K562 (cell line): Measurements from ENCODE around the gene DHX29. TPM values are rescaled to one million over a fixed set of nuclear protein-coding genes. Genes with fewer than 3 reads are reported as not detected.
A peak's percentile ranks its signal among the peaks of the same experiment; 100 is the strongest.

Experiments
- ATAC-seq: fragments of 200-7000 bp; cut with Tn5 transposase; 3 replicates; pipeline ENCODE4 v1.9.1; 2020; ENCODE audit warnings: moderate library complexity
- BruUV-seq: library from RNA; stranded (reverse); fragments of 400-500 nt; replicated peaks from 2 replicates; lab custom pipeline; 2021; lab: Mats Ljungman, UMichigan
- CTCF ChIA-PET: fragments of 300-600 bp; formaldehyde crosslinking; extraction: SDS; loops from one replicate; lab custom pipeline; 2021; ENCODE audit warnings: low intra/inter-chr PET ratio; lab: Yijun Ruan, JAX
- POLR2A ChIA-PET: fragments of 300-600, 350-650 bp; sonication (Branson Sonifier 250); formaldehyde crosslinking; extraction: SDS; loops from one replicate; lab custom pipeline; 2021; ENCODE audit warnings: antibody characterized with exemption, inconsistent platforms; lab: Yijun Ruan, JAX
- DNase-seq, 4 experiments: peaks; one replicate each; pipeline versions ENCODE4 v3.0.0 to v3.0.0-alpha.2; 2011 to 2018; ENCODE audit warnings: low spot score in 3 of 4, mixed read lengths in 3 of 4; ENCODE audit errors: extremely low read depth in 1 of 4
- FAIRE-seq: peaks from 2 replicates; lab custom pipeline; 2011; peaks lifted over from hg19 to GRCh38; lab: Jason Lieb, UNC
- H2AFZ ChIP-seq: 2 replicates; pipeline ENCODE4 v1.6.0; 2011; ENCODE audit warnings: low read depth, low read length, control low read depth, inconsistent platforms
- H3K27ac ChIP-seq: fragments of 200-600 bp; 3 replicates; pipeline ENCODE4 v1.8.0; 2011; ENCODE audit warnings: low read depth, mild to moderate bottlenecking, control low read depth, inconsistent platforms, low read length, moderate library complexity, mixed read lengths; ENCODE audit errors: extremely low read depth
- H3K27me3 ChIP-seq, 2 experiments: fragments of 300-600 bp in 1 of 2; 2 replicates in 1 of 2; 3 replicates in 1 of 2; pipeline versions ENCODE4 v1.6.0 to v1.8.0; 2011; ENCODE audit warnings: inconsistent platforms in 2 of 2, low read length in 2 of 2, mild to moderate bottlenecking in 1 of 2, mixed read lengths in 1 of 2, moderate library complexity in 1 of 2; ENCODE audit not compliant: control insufficient read depth in 2 of 2, insufficient read depth in 2 of 2
- H3K36me3 ChIP-seq: fragments of 300-600 bp; 3 replicates; pipeline ENCODE4 v1.8.0; 2011; ENCODE audit warnings: mild to moderate bottlenecking, low read length, inconsistent platforms; ENCODE audit not compliant: control insufficient read depth, insufficient read depth
- H3K4me1 ChIP-seq, 2 experiments: fragments of 200-600 bp in 1 of 2; replicated peaks in 1 of 2; 2 replicates in 1 of 2; 3 replicates in 1 of 2; pipeline versions ENCODE4 v1.5.1 to v1.8.0; 2011; ENCODE audit warnings: inconsistent platforms in 2 of 2, low read length in 2 of 2, mild to moderate bottlenecking in 1 of 2, mixed read lengths in 1 of 2, moderate library complexity in 1 of 2; ENCODE audit not compliant: control insufficient read depth in 2 of 2, insufficient read depth in 2 of 2
- H3K4me2 ChIP-seq: 2 replicates; pipeline ENCODE4 v1.6.1; 2011; ENCODE audit warnings: low read length, control low read depth, inconsistent platforms, mixed read lengths; ENCODE audit not compliant: insufficient read depth
- H3K4me3 ChIP-seq: fragments of 200-600 bp; sonication (generic), shearing (Covaris generic); 2 replicates; pipeline ENCODE4 v1.5.1; 2016; ENCODE audit warnings: control low read depth, inconsistent platforms
- H3K79me2 ChIP-seq: fragments of 200-600 bp; 3 replicates; pipeline ENCODE4 v1.8.0; 2011; ENCODE audit warnings: low read length, inconsistent platforms; ENCODE audit not compliant: control insufficient read depth, insufficient read depth
- H3K9ac ChIP-seq, 2 experiments: 2 replicates each; pipeline versions ENCODE4 v1.6.0 to v1.6.1; 2011; ENCODE audit warnings: low read depth in 2 of 2, low read length in 2 of 2, control low read depth in 1 of 2, inconsistent platforms in 1 of 2, mild to moderate bottlenecking in 1 of 2, mixed read lengths in 1 of 2; ENCODE audit not compliant: insufficient read depth in 1 of 2
- H3K9me1 ChIP-seq: one replicate; pipeline ENCODE4 v1.6.0; 2011; ENCODE audit warnings: inconsistent platforms, mild to moderate bottlenecking, low read length, moderate library complexity; ENCODE audit not compliant: control insufficient read depth, insufficient read depth
- H3K9me3 ChIP-seq: replicated peaks from 2 replicates; pipeline ENCODE4 v1.5.1; 2011; ENCODE audit warnings: low read depth, low read length, inconsistent platforms; ENCODE audit not compliant: control insufficient read depth, insufficient read depth
- H4K20me1 ChIP-seq: replicated peaks from 2 replicates; pipeline ENCODE4 v1.6.1; 2011; ENCODE audit warnings: low read length, inconsistent platforms, mixed read lengths; ENCODE audit not compliant: control insufficient read depth, insufficient read depth
- ARID1B ChIP-seq: fragments of 450-650 bp; IDR thresholded peaks from 2 replicates; pipeline ENCODE4 v1.6.1; 2016; ENCODE audit warnings: antibody characterized with exemption, mild to moderate bottlenecking, inconsistent platforms
- C11orf30 ChIP-seq: fragments of 450-650 bp; IDR thresholded peaks from 2 replicates; pipeline ENCODE4 v1.6.1; 2016; ENCODE audit warnings: low read depth, mild to moderate bottlenecking
- ETS1 ChIP-seq: conservative IDR thresholded peaks from 2 replicates; pipeline ENCODE4 v1.6.1; 2011; ENCODE audit warnings: low read depth, mild to moderate bottlenecking, low read length; ENCODE audit not compliant: control insufficient read depth
- HLTF ChIP-seq: fragments of 450-650 bp; IDR thresholded peaks from 2 replicates; pipeline ENCODE4 v1.6.1; 2016
- KAT7 ChIP-seq: sonication (generic); formaldehyde crosslinking; IDR thresholded peaks from 2 replicates; pipeline ENCODE4 v1.8.0; 2022; ENCODE audit warnings: missing genetic modification reagents, mild to moderate bottlenecking, borderline replicate concordance
- LCOR ChIP-seq: sonication (generic); formaldehyde crosslinking; IDR thresholded peaks from 2 replicates; pipeline ENCODE4 v1.8.0; 2022; ENCODE audit warnings: mild to moderate bottlenecking, missing genetic modification reagents
- MCM2 ChIP-seq: fragments of 450-650 bp; IDR thresholded peaks from 2 replicates; pipeline ENCODE4 v1.6.1; 2017; ENCODE audit warnings: low read depth, mild to moderate bottlenecking
- NKRF ChIP-seq: fragments of 450-650 bp; IDR thresholded peaks from 2 replicates; pipeline ENCODE4 v1.6.1; 2016; ENCODE audit warnings: borderline replicate concordance
- ZBTB2 ChIP-seq: fragments of 450-650 bp; IDR thresholded peaks from 2 replicates; pipeline ENCODE4 v1.6.1; 2016; ENCODE audit warnings: antibody characterized with exemption
- ZNF316 ChIP-seq: fragments of 450-650 bp; IDR thresholded peaks from 2 replicates; pipeline ENCODE4 v1.6.1; 2016
- WGBS: fragments of 100-300 bp; shearing (Covaris generic); methylation state at CpG from one replicate; pipeline ENCODE4 v1.1.6; 2016; ENCODE audit warnings: low coverage, mixed read lengths; ENCODE audit not compliant: insufficient coverage; ENCODE audit errors: missing lambda C conversion rate; 5-methylcytosine and 5-hydroxymethylcytosine counted together
- in situ Hi-C: fragments of 300-500 bp; cut with MboI; formaldehyde crosslinking; loops from 4 replicates; pipeline ENCODE4 v1.15.0; 2018; ENCODE audit warnings: inconsistent platforms, mixed read lengths
- intact Hi-C: fragments of 100-400 bp; cut with micrococcal nuclease; formaldehyde crosslinking; loops from 2 replicates; pipeline ENCODE4 v1.14.2; 2022
- polyA plus RNA-seq, 8 experiments: library from polyadenylated mRNA; depleted of rRNA in 4 of 8; stranded (reverse) in 5 of 8; unstranded in 3 of 8; fragments of >200 nt; fragmentation: Nextera tagmentation in 2 of 8; fragmentation: Illumina TruSeq in 1 of 8; extraction: Ambion mirVana in 2 of 8; extraction: Trizol in 1 of 8; gene quantifications; 2 replicates each; pipeline versions ENCODE4 v1.2.1 to v1.2.3, GENCODE V29; 2011 to 2014; ENCODE audit warnings: inconsistent platforms in 1 of 8, missing spikeins in 1 of 8
- total RNA-seq, 7 experiments: library from RNA; depleted of rRNA in 6 of 7; stranded (reverse); fragments of >200 nt in 6 of 7; fragmentation: Illumina TruSeq in 2 of 7; extraction: Trizol in 2 of 7; gene quantifications; 2 replicates each; pipeline versions ENCODE4 v1.2.1 to v1.2.3, GENCODE V29; 2011 to 2021; ENCODE audit warnings: low replicate concordance in 1 of 7

Gene DHX29
- total and polyA plus RNA-seq, 9 of the 15 experiments (the other 6 are each of a cell fraction or from before 2014, with no cell fraction given) = 7.5 to 42.1 (median 25.0) TPM

GRCh38 chr5:55333017-55333416 is 25.5 kb upstream of the DHX29 start:
- H2AFZ ChIP-seq = no peak overlapping the region
- CTCF ChIA-PET = no interaction called here
- H3K27ac ChIP-seq = no peak overlapping the region
- H3K4me3 ChIP-seq = no peak overlapping the region
- intact Hi-C loops (no loop called here), in situ Hi-C loops (no loop called here)
- no peaks in the 10 kb centered on the region for H4K20me1 ChIP-seq
- no peak overlapping the region for H3K4me2 ChIP-seq
- peak; percentile 63 for FAIRE-seq
- H3K9me3 ChIP-seq = no peaks in the 10 kb centered on the region
- POLR2A ChIA-PET = no interaction called here
- no peak overlapping the region for H3K9ac ChIP-seq
- H3K27me3 ChIP-seq = no peaks in the 10 kb centered on the region
- H3K79me2 ChIP-seq = peaks cover 86% of the 10 kb centered on the region
- H3K36me3 ChIP-seq = peaks cover 84% of the 10 kb centered on the region
- ATAC-seq = no peak
- H3K4me1 ChIP-seq = peaks cover 0 to 2% of the 10 kb centered on the region in 2 experiments; a peak in 1 of 5 replicates
- no peak for DNase-seq
- H3K9me1 ChIP-seq = no peaks in the 10 kb centered on the region
- no TSS peak for BruUV-seq
- WGBS = 0% methylated on average over 1 of the region's 1 CpG
- TF ChIP-seq ZBTB2 (no peak), HLTF (no peak), MCM2 (no peak), KAT7 (CRISPR knock-in tag) (no peak), C11orf30 (peak; percentile 80), ZNF316 (peak; percentile 88), ETS1 (no peak), NKRF (no peak), LCOR (CRISPR knock-in tag) (no peak), ARID1B (peak; percentile 58)
